HG03342 (cell line): ENCODE measurements around the gene VKORC1L1.
"Not testable (repeated sequence)": the region's sequence is repeated elsewhere in the genome, so short reads cannot be mapped to it uniquely, and the experiment has no call there.

Source experiments
- ATAC-seq: cut with Tn5 transposase; IDR thresholded peaks from one replicate; pipeline ENCODE4 v1.9.1; 2021; ENCODE audit warnings: mild to moderate bottlenecking, moderate library complexity; ENCODE audit not compliant: unreplicated experiment

Gene VKORC1L1

DNA sequence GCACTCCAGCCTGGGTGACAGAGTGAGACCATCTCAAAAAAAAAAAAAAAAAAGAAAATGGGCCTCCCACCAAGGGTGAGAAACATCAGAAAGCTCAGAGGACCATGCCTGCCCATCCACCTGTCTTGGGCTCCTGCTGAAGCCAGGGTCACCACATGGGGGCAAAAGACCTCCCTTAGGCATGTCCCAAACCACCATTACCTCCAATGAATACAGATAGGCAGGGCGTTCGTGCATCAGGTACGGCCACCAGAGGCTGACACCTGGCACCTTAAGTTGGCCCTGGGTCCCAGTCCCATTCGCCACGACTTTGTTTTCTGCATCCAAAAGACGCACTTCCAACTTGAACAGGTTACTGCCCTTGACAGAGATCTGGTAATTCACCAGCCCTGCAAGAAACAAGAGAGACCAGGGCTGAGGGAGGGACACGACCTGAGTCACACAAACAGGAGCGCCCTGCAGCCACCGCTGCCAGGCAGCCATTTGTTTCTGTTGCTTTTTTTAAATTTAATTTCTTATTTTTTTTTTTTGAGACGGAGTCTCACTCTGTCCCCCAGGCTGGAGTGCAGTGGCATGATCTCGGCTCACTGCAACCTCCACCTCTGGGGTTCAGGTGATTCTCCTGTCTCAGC is 103.1 kb downstream of the VKORC1L1 start:
- no peak for ATAC-seq

DNA sequence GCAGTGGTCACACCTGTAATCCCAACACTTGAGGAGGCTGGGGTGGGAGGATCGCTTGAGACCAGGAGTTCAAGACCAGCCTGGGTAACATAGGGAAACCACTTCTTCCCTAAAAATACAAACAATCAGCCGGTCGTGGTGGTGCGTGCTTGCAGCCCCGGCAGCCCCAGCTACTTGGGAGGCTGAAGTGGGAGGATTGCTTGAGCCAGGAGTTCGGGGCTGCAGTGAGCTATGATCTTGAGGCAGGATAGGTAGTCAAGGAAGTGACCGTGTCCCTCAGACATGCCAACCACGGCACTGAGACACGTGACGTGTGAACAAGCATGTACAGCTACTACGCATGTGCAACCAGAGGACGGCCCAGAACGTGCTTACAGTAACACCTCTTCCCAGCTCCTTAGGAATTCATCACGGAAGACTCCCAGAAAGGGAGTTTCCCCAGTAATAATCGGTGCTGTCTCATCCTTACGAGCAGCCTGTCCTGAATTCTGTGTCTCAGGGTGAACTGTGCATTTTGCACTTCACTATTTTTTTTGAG is 103.9 kb downstream of the VKORC1L1 start:
- ATAC-seq = no peak

DNA sequence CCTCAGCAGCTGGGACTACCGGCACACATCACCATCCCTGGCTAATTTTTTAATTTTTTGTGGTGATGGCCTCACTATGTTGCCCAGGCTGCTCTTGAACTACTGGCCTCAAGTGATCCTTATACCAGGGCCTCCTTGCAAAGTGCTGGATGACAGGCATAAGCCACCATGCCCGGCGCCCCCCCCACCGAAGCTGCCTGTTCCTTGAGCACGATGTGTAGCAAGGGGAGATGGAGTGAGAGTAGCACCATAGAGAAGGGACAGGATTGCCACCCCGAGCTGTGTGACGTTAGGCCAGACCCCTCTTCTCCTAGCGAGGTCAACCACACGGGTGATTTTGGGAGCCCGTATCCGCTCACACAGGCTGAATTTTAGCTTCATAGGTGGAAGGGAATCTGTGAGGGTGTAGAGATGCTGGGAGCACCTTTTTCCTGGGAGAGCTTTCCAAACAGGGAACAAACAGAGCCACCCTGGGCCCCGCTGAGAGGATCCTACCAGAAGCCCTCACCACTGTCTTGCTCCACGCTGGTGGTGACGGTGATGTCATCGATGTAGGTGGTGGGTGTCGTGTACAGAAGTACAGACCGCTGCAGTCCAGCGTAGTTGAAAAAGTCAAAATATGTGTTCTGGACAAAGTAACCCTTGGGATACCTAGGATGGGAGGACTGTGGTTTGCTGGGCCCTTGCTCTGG is 106.2 kb downstream of the VKORC1L1 start:
- ATAC-seq = no peak

DNA sequence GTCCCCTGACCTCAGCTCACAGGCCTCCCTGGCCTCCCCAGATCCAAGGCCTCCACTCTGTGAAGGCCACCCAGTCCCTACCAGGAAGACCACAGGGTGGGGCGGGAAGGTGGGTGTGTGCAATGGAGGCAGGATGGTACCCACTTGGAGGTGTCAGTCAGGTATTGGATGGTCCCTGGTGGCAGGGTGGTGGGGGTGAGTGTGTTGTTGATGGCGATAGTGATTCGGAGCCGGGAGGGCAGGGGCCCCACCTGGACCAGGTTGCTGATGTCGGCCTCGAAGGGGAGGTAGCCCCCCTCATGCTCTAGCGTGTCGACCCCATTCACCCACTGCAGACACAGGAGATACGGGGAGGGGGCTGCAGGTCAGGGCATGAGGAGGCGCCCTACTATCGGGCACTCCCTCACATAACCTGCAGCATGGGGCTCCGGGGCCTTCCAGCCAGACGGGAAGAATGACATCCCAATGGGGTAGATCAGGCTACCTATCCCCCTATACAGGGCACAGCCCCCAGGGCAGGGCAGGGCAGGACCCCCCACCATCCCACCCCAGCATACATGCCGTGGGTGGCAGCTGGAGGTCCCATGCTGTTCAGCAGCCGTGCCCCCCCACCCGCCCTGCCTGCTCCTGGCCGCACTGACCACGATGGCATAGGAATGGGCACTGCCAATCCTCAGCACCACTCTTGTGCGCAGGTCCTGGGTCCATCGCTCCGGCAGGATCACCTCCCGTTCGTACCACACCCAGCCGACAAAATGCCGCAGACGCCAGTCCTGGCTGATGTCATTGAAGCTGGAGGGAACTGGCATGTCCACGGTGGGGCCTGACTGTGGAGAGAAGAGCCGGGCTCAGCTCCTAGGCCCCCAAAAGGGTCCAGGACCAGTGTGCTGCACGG is 107.0 kb downstream of the VKORC1L1 start:
- ATAC-seq = no peak

DNA sequence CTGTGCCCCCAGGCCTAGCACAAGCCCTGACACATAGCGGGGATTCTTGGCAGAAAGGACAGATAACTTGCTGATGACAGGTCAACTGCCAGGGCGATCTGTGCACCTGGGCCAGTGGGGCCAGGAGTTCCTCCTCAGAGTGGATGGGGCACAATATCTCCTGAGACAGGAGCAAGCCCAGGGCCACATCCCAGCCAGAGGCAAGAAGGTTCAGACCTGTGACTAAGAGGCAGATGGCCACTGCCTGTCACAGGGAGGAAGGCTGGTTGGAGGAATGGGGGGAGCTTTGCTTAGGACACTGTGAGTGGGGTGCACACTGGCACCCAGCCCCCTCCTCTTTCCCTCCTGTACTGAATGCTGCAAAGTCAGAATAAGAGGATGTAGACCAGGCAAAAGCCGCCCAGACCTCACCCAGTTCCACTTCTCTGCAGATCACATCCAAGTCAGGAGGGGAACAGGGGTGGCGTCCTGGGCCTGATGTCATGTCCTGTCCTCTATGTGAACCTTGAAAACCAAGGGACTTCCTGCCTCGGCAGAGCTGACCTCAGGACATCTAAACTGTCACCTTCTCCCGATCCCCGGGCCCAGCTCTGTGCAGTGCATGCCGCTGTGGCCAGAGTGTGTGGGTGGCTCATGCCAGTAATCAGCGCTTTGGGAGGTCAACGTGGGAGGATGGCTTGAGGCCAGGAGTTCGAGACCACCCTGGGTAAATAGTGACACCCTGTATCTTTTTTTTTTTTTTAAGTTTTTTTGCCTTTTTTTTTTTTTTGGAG is 107.8 kb downstream of the VKORC1L1 start:
- peak; percentile 73 for ATAC-seq

DNA sequence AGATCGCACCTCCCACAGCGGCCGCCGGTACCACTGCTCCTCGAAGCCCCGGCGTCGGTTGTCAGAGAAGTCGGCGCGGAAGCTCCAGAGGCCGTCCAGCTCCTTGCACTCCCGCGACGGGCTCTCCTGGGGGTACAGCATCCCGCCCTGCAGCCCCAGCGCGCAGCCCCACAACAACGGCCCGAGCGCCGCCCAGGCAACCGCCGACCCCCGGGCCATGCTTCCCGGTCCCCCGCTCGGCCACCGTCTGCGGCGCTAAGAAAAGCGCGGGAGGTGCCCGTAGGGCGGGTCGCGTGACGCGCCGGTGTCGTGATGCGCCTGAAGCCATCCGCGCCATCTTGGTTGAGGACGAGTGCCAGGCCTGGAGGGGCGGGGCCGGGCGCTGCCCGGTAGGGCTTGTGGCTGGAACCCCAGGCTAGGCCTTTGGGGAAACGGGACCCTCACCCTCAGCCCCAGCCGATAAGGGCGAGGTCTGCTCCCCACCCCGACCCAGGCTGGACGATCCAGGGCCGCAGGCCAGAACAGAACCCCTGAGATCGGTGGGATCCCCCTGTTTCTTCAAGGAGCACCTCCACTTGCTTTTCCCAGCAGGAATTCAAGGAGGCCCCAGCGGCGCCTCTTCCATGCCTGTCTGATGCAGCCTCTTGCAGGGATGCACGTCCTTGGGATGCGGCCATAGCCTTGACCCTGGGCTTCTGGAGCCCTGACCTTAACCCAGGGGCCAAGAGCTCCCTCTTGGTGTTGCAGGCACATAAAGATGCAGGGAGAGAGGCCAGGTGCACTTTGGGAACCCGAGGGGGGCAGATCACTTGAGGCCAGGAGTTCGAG is 109.3 kb downstream of the VKORC1L1 start, which contains the start of gene GUSB:
Gene GUSB, minus strand, starts transcription at position 249 of the 828 bp plus-strand sequence. Its CDS starts 30 bp downstream, at position 219.
- peak; percentile 84 for ATAC-seq

DNA sequence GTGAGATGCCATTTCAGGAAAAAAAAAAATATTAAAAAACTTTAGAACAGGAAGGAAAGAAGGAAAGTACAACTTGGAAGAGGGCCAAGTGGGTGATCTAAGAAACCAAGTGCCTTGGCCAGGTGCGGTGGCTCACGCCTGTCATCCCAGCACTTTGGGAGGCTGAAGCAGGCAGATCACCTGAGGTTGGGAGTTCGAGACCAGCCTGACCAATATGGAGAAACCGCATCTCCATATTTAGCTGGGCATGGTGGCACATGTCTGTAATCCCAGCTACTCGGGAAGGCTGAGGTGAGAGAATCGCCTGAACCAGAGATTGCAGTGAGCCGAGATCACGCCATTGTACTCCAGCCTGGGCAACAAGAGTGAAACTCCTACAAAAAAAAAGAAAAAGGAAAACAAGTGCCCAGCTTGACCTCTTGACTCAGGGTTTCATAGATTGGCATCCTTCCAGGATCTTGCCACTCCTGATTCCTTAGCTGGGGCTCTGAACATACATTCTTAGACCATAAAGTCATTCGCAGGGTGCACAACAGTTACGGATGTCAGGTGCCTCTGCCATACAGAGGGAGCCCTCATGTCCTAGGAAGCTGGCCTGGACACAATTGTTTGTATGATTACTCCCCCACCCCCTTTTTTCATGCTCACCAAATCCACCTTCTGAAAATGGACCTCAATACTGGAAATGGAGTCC is 111.2 kb downstream of the VKORC1L1 start:
- ATAC-seq = no peak

DNA sequence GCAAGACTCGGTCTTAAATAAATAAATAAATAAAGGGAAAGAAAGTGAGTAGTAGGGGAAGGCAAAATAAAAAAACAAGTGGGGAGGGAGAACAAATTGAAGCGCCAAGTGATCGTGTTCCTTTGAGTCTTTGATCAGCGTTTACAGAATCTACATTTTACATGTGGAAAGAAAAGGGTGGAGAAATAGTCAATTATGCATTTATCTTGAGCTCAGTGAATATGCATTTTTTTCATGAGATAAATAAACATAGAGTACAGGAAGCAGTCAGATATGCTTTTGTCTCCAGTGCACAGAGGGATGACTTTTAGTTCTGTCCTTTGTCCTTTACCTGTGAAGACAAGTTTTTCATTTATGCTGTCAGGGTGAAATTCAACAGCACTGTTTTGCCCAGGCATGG is 115.2 kb downstream of the VKORC1L1 start:
- no peak for ATAC-seq

DNA sequence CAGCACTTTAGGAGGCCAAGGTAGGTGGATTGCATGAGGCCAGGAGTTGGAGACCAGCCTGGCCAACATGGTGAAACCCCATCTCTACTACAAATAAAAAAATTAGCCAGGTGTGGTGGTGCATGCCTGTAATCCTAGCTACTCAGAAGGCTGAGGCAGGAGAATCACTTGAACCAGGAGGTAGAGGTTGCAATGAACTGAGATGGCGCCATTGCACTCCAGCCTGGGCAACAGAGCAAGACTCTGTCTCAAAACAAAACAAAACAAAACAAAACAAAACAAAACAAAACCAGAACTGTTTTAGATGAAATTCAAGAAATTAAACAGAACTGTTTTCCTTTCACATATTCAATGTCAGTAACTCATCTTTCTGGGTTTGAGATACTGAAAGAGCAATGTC is 115.6 kb downstream of the VKORC1L1 start:
- ATAC-seq = not testable (repeated sequence)

DNA sequence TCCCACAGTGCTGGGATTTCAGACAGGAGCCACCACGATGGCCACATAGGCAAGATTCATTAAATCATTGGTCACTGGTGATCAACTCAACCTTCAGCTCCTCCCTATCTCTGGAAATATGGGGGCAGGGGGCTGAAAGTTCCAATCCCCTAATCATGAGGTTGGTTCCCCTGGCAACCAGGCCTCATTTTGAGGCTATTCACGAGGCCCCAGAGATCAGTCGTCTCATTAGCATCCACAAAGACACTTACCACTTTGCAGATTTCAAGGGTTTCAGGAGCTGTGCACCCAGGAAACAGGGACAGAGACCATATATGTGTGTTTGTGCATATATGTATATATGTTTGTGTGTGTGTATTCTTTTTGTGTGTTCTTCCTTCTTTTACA is 116.8 kb downstream of the VKORC1L1 start:
- no peak for ATAC-seq

DNA sequence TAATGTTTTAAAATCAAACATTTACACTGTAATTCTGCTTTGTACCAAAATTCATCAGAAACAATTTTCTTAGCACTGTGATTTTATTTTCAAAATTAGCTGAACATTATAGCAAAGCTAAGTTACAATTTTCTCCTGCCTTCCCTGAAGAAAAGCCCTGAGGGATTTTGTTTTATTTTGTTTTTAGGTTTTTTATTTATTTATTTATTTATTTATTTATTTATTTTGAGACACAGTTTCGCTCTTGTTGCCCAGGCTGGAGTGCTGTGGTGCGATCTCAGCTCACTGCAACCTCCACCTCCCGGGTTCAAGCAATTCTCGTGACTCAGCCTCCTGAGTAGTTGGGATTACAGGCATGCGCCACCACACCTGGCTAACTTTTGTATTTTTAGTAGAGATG is 119.0 kb downstream of the VKORC1L1 start:
- not testable (repeated sequence) for ATAC-seq

DNA sequence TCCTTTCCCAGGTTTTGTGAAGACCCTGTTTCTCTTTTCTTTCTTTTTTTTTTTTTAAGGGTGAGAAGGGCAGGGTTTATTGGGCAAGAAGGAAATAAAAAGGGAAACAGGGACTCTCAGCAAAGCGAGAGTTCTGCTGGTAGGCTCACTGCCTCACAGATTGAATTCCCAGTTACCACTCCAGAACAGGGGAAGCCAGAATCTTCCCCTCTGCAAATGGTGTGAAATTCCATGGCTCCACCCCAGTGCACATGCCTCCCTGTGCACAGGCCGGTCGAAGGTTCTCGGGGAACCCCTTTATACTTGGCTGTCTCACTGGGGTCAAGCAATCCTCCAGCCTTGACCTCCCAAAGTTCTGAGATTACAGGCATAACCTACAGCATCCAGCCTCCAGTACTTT is 119.7 kb downstream of the VKORC1L1 start:
- no peak for ATAC-seq

DNA sequence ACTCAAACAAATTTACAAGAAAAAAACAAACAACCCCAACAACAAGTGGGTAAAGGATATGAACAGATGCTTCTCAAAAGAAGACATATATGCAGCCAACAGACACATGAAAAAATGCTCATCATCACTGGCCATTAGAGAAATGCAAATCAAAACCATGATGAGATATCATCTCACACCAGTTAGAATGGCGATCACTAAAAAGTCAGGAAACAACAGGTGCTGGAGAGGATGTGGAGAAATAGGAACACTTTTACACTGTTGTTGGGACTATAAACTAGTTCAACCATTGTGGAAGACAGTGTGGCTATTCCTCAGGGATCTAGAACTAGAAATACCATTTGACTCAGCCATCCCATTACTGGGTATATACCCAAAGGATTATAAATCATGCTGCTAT is 122.1 kb downstream of the VKORC1L1 start:
- ATAC-seq = not testable (repeated sequence)

DNA sequence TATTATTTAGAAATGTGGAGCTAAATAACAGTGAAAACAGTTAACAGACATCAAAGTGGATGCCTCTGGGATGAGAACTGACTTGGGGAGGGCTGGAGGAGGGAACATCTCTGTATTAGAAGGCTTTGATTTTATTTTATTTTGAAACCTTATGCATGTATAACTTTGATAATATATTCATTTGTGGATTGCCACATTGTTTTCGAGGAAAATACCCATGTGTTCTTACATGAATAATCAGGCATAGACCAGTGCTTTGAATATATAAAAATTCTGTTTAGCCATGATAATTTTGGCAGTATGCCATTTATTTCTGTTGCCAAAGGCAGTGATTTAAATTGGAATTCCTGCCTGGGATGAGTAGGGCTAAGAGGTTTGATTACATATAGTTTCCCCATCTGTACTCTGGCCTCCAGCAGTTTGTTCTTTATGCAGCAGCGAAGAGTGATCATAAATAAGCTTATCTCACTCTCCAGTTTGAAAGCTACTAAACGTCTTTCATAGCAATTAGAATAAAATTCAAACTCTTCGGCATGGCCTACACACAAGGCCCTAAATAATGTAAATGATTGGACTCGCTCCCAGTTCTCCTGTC is 128.0 kb downstream of the VKORC1L1 start:
- ATAC-seq = not testable (repeated sequence)

DNA sequence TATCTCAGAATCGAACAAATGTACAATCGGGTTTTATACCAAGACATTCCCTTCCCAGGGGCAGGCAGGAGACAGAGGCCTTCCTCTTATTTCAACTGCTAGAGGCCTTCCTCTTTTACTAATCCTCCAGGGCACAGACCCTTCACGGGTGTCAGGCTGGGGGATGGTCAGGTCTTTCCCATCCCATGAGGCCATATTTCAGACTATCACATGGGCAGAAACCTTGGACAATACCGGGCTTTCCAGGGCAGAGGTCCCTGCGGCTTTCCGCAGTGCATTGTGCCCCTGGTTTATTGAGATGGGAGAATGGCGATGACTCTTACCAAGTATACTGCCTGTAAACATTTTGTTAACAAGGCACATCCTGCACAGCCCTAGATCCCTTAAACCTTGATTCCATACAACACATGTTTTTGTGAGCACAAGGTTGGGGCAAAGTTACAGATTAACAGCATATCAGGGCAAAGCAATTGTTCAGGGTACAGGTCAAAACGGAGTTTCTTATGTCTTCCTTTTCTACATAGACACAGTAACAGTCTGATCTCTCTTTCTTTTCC is 132.3 kb downstream of the VKORC1L1 start:
- not testable (repeated sequence) for ATAC-seq

DNA sequence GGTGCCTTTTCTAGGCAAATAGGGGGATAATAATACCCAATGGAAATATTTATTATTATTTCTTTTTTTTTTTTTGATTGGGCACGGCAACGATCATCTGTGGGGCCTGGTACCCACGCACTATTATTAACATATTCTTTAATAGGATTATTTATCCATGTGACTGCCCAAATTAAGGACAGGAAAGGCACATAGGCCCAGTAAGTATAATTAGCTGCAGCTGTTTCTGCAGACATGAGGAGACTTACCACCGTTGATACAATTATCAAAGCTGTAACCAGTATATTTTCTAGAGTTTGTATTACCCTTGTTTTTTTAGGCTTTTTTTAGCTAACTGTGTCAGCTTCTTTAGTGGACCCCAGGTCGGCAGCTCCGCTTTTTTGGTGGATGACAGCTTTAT is 134.4 kb downstream of the VKORC1L1 start:
- no peak for ATAC-seq
